Memory B cell (primary cell): ENCODE measurements around the gene SLC6A8.

Source experiments
- ATAC-seq: fragments of 150-1000 bp; cut with Tn5 transposase; 2 replicates; pipeline ENCODE4 v1.10.0; 2021; ENCODE audit warnings: low read depth, mild to moderate bottlenecking, moderate library complexity
- DNase-seq, 2 donors: peaks; one replicate each; pipeline ENCODE4 v3.0.0; 2022; ENCODE audit warnings: low spot score in 2 of 2
- H3K27ac Mint-ChIP-seq: one replicate; pipeline ENCODE4 v1.8.0; 2022; ENCODE audit warnings: mild to moderate bottlenecking, moderate library complexity, mixed read lengths
- H3K27me3 Mint-ChIP-seq: one replicate; pipeline ENCODE4 v1.8.0; 2022; ENCODE audit warnings: mixed read lengths
- H3K36me3 Mint-ChIP-seq: one replicate; pipeline ENCODE4 v1.8.0; 2022; ENCODE audit warnings: mild to moderate bottlenecking, mixed read lengths
- H3K4me1 Mint-ChIP-seq: one replicate; pipeline ENCODE4 v1.8.0; 2022; ENCODE audit warnings: mixed read lengths
- H3K4me3 Mint-ChIP-seq: one replicate; pipeline ENCODE4 v1.8.0; 2022; ENCODE audit warnings: mild to moderate bottlenecking, moderate library complexity, mixed read lengths
- H3K9me3 Mint-ChIP-seq: one replicate; pipeline ENCODE4 v1.8.0; 2022; ENCODE audit warnings: mixed read lengths

Gene SLC6A8

GRCh38 chrX:153687121-153688039, at the start of gene SLC6A8:
SLC6A8 (plus strand) TSS chrX:153687926; CDS start chrX:153688575, 649 bp downstream.
- H3K27me3 Mint-ChIP-seq, result peaks cover 3% of the 10 kb centered on the region
- DNase-seq (peak in 1 of 2 donors; percentile 39), ATAC-seq (peak; percentile 55)
- H3K36me3 Mint-ChIP-seq, result no peaks in the 10 kb centered on the region
- H3K9me3 Mint-ChIP-seq, result peaks cover 2% of the 10 kb centered on the region
- peak within 1 kb of the TSS; percentile 94 for H3K4me3 Mint-ChIP-seq
- H3K4me1 Mint-ChIP-seq, result peaks cover 2% of the 10 kb centered on the region
- no peak within 1 kb of the TSS for H3K27ac Mint-ChIP-seq

GRCh38 chrX:153638041-153638371, 49.7 kb upstream of the SLC6A8 start:
- Mint-ChIP-seq H3K4me1 (peaks cover 10% of the 10 kb centered on the region), H3K27me3 (peaks cover 22% of the 10 kb centered on the region), H3K27ac (no peak overlapping the region), H3K4me3 (no peak overlapping the region), H3K36me3 (no peaks in the 10 kb centered on the region), H3K9me3 (no peaks in the 10 kb centered on the region)
- DNase-seq (no peak), ATAC-seq (no peak)

GRCh38 chrX:153638436-153639176, 49.1 kb upstream of the SLC6A8 start:
- Mint-ChIP-seq H3K36me3 (no peaks in the 10 kb centered on the region), H3K9me3 (no peaks in the 10 kb centered on the region), H3K4me1 (peaks cover 13% of the 10 kb centered on the region), H3K27me3 (peaks cover 23% of the 10 kb centered on the region), H3K4me3 (no peak overlapping the region), H3K27ac (no peak overlapping the region)
- no peak for DNase-seq
- no peak for ATAC-seq

- no peaks in the 10 kb centered on the region for H3K36me3 Mint-ChIP-seq
Measured at GRCh38 chrX:153639177-153640044, 48.3 kb upstream of the SLC6A8 start.

GRCh38 chrX:153640045-153640686, 47.6 kb upstream of the SLC6A8 start:
- Mint-ChIP-seq H3K27ac (no peak overlapping the region), H3K4me3 (no peak overlapping the region), H3K4me1 (peaks cover 13% of the 10 kb centered on the region), H3K36me3 (no peaks in the 10 kb centered on the region), H3K9me3 (no peaks in the 10 kb centered on the region), H3K27me3 (peaks cover 20% of the 10 kb centered on the region)
- ATAC-seq (no peak), DNase-seq (no peak)

More at GRCh38 chrX:153639177-153640044, 48.3 kb upstream of the SLC6A8 start:
- ATAC-seq (no peak), DNase-seq (no peak)
- Mint-ChIP-seq H3K4me3 (no peak overlapping the region), H3K9me3 (no peaks in the 10 kb centered on the region), H3K4me1 (peaks cover 13% of the 10 kb centered on the region), H3K27me3 (peaks cover 22% of the 10 kb centered on the region), H3K27ac (no peak overlapping the region)

GRCh38 chrX:153640736-153641575, 46.8 kb upstream of the SLC6A8 start:
- H3K4me3 Mint-ChIP-seq, result no peak overlapping the region
- peaks cover 19% of the 10 kb centered on the region for H3K27me3 Mint-ChIP-seq
- no peaks in the 10 kb centered on the region for H3K36me3 Mint-ChIP-seq

GRCh38 chrX:153641627-153642026, 46.1 kb upstream of the SLC6A8 start:
- DNase-seq, result no peak
- no peak overlapping the region for H3K27ac Mint-ChIP-seq
- ATAC-seq, result no peak
- peaks cover 11% of the 10 kb centered on the region for H3K4me1 Mint-ChIP-seq
- no peaks in the 10 kb centered on the region for H3K9me3 Mint-ChIP-seq
- H3K36me3 Mint-ChIP-seq, result no peaks in the 10 kb centered on the region
- no peak overlapping the region for H3K4me3 Mint-ChIP-seq
- peaks cover 22% of the 10 kb centered on the region for H3K27me3 Mint-ChIP-seq

More at GRCh38 chrX:153640736-153641575, 46.8 kb upstream of the SLC6A8 start:
- ATAC-seq (no peak), DNase-seq (no peak)
- H3K4me1 Mint-ChIP-seq, result peaks cover 12% of the 10 kb centered on the region
- H3K27ac Mint-ChIP-seq, result no peak overlapping the region
- no peaks in the 10 kb centered on the region for H3K9me3 Mint-ChIP-seq

- ATAC-seq (peak; percentile 20), DNase-seq (no peak)
- H3K4me1 Mint-ChIP-seq, result peaks cover 11% of the 10 kb centered on the region
- H3K27ac Mint-ChIP-seq, result no peak overlapping the region
- H3K27me3 Mint-ChIP-seq, result peaks cover 22% of the 10 kb centered on the region
- no peaks in the 10 kb centered on the region for H3K36me3 Mint-ChIP-seq
- H3K9me3 Mint-ChIP-seq, result no peaks in the 10 kb centered on the region
- no peak overlapping the region for H3K4me3 Mint-ChIP-seq
Measured at GRCh38 chrX:153642051-153642654, 45.6 kb upstream of the SLC6A8 start.

GRCh38 chrX:153642655-153643430, 44.9 kb upstream of the SLC6A8 start:
- peaks cover 22% of the 10 kb centered on the region for H3K27me3 Mint-ChIP-seq
- peak overlapping the region; percentile 67 for H3K4me3 Mint-ChIP-seq
- H3K27ac Mint-ChIP-seq, result no peak overlapping the region
- peaks cover 11% of the 10 kb centered on the region for H3K4me1 Mint-ChIP-seq
- no peak for DNase-seq
- H3K36me3 Mint-ChIP-seq, result no peaks in the 10 kb centered on the region
- ATAC-seq, result peak; percentile 12
- H3K9me3 Mint-ChIP-seq, result no peaks in the 10 kb centered on the region

GRCh38 chrX:153643431-153644351, 44.0 kb upstream of the SLC6A8 start:
- Mint-ChIP-seq H3K27ac (no peak overlapping the region), H3K36me3 (no peaks in the 10 kb centered on the region), H3K4me3 (peak overlapping the region; percentile 21), H3K4me1 (peaks cover 11% of the 10 kb centered on the region), H3K9me3 (no peaks in the 10 kb centered on the region), H3K27me3 (peaks cover 21% of the 10 kb centered on the region)
- DNase-seq, result no peak
- ATAC-seq, result peak; percentile 57
